ENCODE measurements around the gene LYST. TPM values are rescaled to one million over a fixed set of nuclear protein-coding genes. Genes with fewer than 3 reads are reported as not detected.

The LYST gene
- total and polyA plus RNA-seq, 8 donors: 1.7 to 95.6 (median 17.9) TPM

GRCh38 chr1:235657747-235658526, 208.8 kb downstream of the LYST start:
- no peak for DNase-seq
- WGBS, 5 donors: 46 to 58% (median 52%) methylated on average over 5 of the region's 5 CpGs
- Histone ChIP-seq H3K9me3 (peaks cover 0 to 5% (median 2%) of the 10 kb centered on the region in 4 donors), H3K36me3 (peaks cover 10 to 31% (median 30%) of the 10 kb centered on the region in 4 donors), H3K27ac (no peak overlapping the region), H3K4me3 (no peak overlapping the region), H3K4me1 (no peaks in the 10 kb centered on the region), H3K27me3 (peaks cover 0 to 18% (median 0%) of the 10 kb centered on the region in 3 donors)
- intact Hi-C loops (cut with DNase I; ENCODE audit: low total_unique reads): no loop called here
- no peak for TF ChIP-seq CTCF (IDR thresholded peaks at IDR 0.05)
- no peak for TF ChIP-seq EP300 (IDR thresholded peaks at IDR 0.05)
- TF ChIP-seq POLR2AphosphoS5 (IDR thresholded peaks at IDR 0.05): no peak

DNA sequence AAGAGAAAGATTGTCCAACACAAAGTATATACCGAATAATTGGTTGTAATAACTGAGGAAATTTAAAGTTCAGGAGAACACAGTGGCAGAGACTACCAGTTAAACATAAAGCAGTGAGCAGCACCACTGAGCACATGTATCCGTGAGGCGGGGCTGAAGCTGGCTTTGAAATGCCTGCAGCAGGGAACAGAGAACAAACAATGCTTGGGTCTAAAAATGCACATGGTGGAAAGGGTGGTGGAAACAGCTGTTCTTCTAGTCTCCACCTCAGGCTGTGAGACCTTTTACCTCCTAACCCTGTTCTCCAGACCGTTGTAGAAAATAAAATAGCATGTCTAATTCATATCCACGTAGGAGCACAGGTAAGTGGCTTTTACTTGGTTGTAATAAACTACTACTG, 209.4 kb downstream of the LYST start:
- no peak for DNase-seq
- intact Hi-C loops (cut with DNase I; ENCODE audit: low total_unique reads): no loop called here
- 50 to 73% (median 58%) methylated on average over 5 of the region's 5 CpGs for WGBS, 5 donors

DNA sequence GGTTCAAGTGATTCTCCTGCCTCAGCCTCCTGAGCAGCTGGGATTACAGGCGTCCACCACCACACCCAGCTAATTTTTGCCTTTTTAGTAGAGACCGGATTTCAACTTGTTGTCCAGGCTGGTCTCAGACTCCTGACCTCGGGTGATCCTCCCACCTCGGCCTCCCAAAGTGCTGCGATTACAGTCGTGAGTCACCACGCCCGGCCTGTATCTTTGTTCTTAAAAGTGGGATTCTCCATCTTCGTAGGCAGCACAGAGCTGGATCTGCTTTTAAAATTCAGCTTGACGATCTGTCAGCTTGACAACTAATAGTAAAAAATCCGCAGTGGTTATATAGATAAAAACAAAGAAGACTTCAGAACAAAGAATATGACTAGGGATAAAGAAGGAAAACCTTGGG, 214.3 kb downstream of the LYST start:
- H3K9me3 ChIP-seq: peaks cover 0 to 5% (median 2%) of the 10 kb centered on the region in 4 donors
- TF ChIP-seq CTCF (IDR thresholded peaks at IDR 0.05): no peak
- no peak for TF ChIP-seq EP300 (IDR thresholded peaks at IDR 0.05)
- no peak for TF ChIP-seq POLR2AphosphoS5 (IDR thresholded peaks at IDR 0.05)
- no peak for DNase-seq
- no peak overlapping the region for H3K4me3 ChIP-seq
- no peak overlapping the region for H3K27ac ChIP-seq
- peaks cover 25 to 32% (median 30%) of the 10 kb centered on the region in 4 donors for H3K4me1 ChIP-seq
- peaks cover 0 to 73% (median 46%) of the 10 kb centered on the region in 3 donors for H3K27me3 ChIP-seq
- intact Hi-C loops (cut with DNase I; ENCODE audit: low total_unique reads): no loop called here
- WGBS, 5 donors: 89 to 96% (median 93%) methylated on average over 11 of the region's 11 CpGs
- no peaks in the 10 kb centered on the region for H3K36me3 ChIP-seq

More for the DNA sequence above, 209.4 kb downstream of the LYST start:
- peaks cover 0 to 5% (median 2%) of the 10 kb centered on the region in 4 donors for H3K9me3 ChIP-seq
- TF ChIP-seq EP300 (IDR thresholded peaks at IDR 0.05) (no peak), CTCF (IDR thresholded peaks at IDR 0.05) (no peak)
- H3K27me3 ChIP-seq: peaks cover 0 to 24% (median 0%) of the 10 kb centered on the region in 3 donors
- H3K4me3 ChIP-seq: no peak overlapping the region
- no peak overlapping the region for H3K27ac ChIP-seq
- H3K4me1 ChIP-seq: no peaks in the 10 kb centered on the region
- H3K36me3 ChIP-seq: peaks cover 5 to 24% (median 23%) of the 10 kb centered on the region in 4 donors

- Histone ChIP-seq H3K9me3 (peaks cover 0 to 5% (median 2%) of the 10 kb centered on the region in 4 donors), H3K4me3 (peak overlapping the region in 1 of 4 donors; percentile 61), H3K27ac (peak overlapping the region in 1 of 5 donors; percentile 50), H3K36me3 (no peaks in the 10 kb centered on the region), H3K27me3 (peaks cover 0 to 84% (median 50%) of the 10 kb centered on the region in 3 donors), H3K4me1 (peaks cover 25 to 32% (median 30%) of the 10 kb centered on the region in 4 donors)
- intact Hi-C loops (cut with DNase I; ENCODE audit: low total_unique reads): no loop called here
- TF ChIP-seq POLR2A (IDR thresholded peaks at IDR 0.05) (no peak), EP300 (IDR thresholded peaks at IDR 0.05) (no peak), CTCF (IDR thresholded peaks at IDR 0.05) (no peak), POLR2AphosphoS5 (IDR thresholded peaks at IDR 0.05) (no peak)
- WGBS, 5 donors: 30 to 38% (median 35%) methylated on average over 10 of the region's 10 CpGs
- no peak for DNase-seq
Observed at GRCh38 chr1:235651170-235651806, 215.4 kb downstream of the LYST start.

Measured in stomach (tissue), 9 donors.